ENCODE data around the gene HIF3A. TPM values are rescaled to one million over a fixed set of nuclear protein-coding genes. Genes with fewer than 3 reads are reported as not detected.

The HIF3A gene
- total RNA-seq, 3 donors from 2014 or later (not counting 1 experiment from before 2014, with no cell fraction given), result not detected

DNA sequence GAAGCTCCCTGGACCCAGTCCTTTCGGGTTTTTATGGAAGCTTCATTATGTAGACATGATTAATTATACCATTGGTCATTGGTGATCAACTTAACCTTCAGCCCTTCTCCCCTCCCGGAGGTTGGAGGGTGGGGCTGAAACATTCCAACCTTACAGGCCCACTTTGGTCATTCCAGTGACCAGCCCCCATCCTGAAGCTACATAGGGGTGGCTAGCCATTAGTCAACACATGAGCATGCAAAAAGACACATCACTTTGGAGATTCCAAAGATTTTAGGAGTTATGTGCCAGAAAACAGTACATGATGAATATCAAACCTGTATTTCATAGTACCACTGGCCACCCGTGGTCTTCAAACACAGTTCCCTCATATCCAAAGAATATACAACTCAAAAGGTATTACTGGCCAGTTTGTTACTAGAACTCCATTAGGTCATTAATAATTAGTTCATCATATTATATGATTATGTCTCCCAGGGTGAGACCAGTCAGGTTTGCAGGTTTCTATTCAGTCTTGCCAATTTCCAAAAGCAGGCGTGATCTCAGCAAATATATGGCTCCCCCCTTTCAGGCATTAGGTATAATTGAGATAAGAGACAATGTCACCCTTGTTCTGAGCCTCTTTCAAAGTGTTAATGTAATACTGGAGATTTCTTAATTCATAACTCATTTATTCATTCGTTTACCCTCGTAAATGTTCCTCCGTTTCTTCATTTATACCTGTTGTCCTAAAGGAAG lies 61.2 kb downstream of the HIF3A start:
- intact Hi-C loops (cut with micrococcal nuclease), result no loop called here
- 95% methylated on average over 6 of the region's 7 CpGs for WGBS (ENCODE audit: insufficient coverage)
- no peaks in the 10 kb centered on the region for H3K9me3 Mint-ChIP-seq
- Histone ChIP-seq H3K4me1 (ENCODE audit: control insufficient read depth, insufficient read depth, low read length) (peaks cover 60% of the 10 kb centered on the region), H3K36me3 (ENCODE audit: control insufficient read depth, insufficient read depth, low read length) (peaks cover 35% of the 10 kb centered on the region), H3K27me3 (ENCODE audit: control insufficient read depth, insufficient read depth, low read length) (no peaks in the 10 kb centered on the region), H3K4me3 (ENCODE audit: low read length) (no peak overlapping the region), H3K9me3 (ENCODE audit: control insufficient read depth, insufficient read depth, low read length) (no peaks in the 10 kb centered on the region), H3K27ac (ENCODE audit: low read length) (no peak overlapping the region)
- peak overlapping the region; percentile 17 to 84 for H3K27ac Mint-ChIP-seq
- ATAC-seq (no peak), DNase-seq (no peak)
- peaks cover 32 to 61% of the 10 kb centered on the region in 2 donors for H3K4me1 Mint-ChIP-seq
- no peaks in the 10 kb centered on the region for H3K36me3 Mint-ChIP-seq
- H3K4me3 Mint-ChIP-seq, result no peak overlapping the region
- no peaks in the 10 kb centered on the region for H3K27me3 Mint-ChIP-seq (ENCODE audit: low read depth in 2 of 2)
- TF ChIP-seq, protein P1, sequence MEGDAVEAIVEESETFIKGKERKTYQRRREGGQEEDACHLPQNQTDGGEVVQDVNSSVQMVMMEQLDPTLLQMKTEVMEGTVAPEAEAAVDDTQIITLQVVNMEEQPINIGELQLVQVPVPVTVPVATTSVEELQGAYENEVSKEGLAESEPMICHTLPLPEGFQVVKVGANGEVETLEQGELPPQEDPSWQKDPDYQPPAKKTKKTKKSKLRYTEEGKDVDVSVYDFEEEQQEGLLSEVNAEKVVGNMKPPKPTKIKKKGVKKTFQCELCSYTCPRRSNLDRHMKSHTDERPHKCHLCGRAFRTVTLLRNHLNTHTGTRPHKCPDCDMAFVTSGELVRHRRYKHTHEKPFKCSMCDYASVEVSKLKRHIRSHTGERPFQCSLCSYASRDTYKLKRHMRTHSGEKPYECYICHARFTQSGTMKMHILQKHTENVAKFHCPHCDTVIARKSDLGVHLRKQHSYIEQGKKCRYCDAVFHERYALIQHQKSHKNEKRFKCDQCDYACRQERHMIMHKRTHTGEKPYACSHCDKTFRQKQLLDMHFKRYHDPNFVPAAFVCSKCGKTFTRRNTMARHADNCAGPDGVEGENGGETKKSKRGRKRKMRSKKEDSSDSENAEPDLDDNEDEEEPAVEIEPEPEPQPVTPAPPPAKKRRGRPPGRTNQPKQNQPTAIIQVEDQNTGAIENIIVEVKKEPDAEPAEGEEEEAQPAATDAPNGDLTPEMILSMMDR (IDR thresholded peaks at IDR 0.05), result no peak

GRCh38 chr19:46361915-46362314 lies 65.1 kb downstream of the HIF3A start:
- Mint-ChIP-seq H3K36me3 (no peaks in the 10 kb centered on the region), H3K4me3 (peak overlapping the region; percentile 92), H3K9me3 (no peaks in the 10 kb centered on the region), H3K27ac (peak overlapping the region; percentile 27 to 85), H3K27me3 (ENCODE audit: low read depth in 2 of 2) (no peaks in the 10 kb centered on the region), H3K4me1 (peaks cover 46 to 52% of the 10 kb centered on the region in 2 donors)
- no peak overlapping the region for H3K27ac ChIP-seq (ENCODE audit: low read length)
- peak in 1 of 2 donors; percentile 67 for DNase-seq
- H3K4me1 ChIP-seq (ENCODE audit: control insufficient read depth, insufficient read depth, low read length), result peaks cover 46% of the 10 kb centered on the region
- H3K27me3 ChIP-seq (ENCODE audit: control insufficient read depth, insufficient read depth, low read length), result no peaks in the 10 kb centered on the region
- TF ChIP-seq, protein P1 (IDR thresholded peaks at IDR 0.05), result no peak
- H3K9me3 ChIP-seq (ENCODE audit: control insufficient read depth, insufficient read depth, low read length), result no peaks in the 10 kb centered on the region
- intact Hi-C loops (cut with micrococcal nuclease), result loop anchor here (5.0 kb wide), 1 partner anchor 95 kb away; no protein-coding TSS in a partner anchor
- WGBS (ENCODE audit: insufficient coverage), result no CpG with 5 or more reads among the region's 2 CpGs
- peak; percentile 74 to 87 (median 75) for ATAC-seq
- peak overlapping the region; percentile 1 for H3K4me3 ChIP-seq (ENCODE audit: low read length)
- peaks cover 28% of the 10 kb centered on the region for H3K36me3 ChIP-seq (ENCODE audit: control insufficient read depth, insufficient read depth, low read length)

GRCh38 chr19:46364359-46364758 lies 67.5 kb downstream of the HIF3A start:
- WGBS (ENCODE audit: insufficient coverage), result 100% methylated on average over 2 of the region's 2 CpGs
- Mint-ChIP-seq H3K9me3 (no peaks in the 10 kb centered on the region), H3K27ac (no peak overlapping the region), H3K4me1 (peaks cover 50 to 53% of the 10 kb centered on the region in 2 donors), H3K27me3 (ENCODE audit: low read depth in 2 of 2) (no peaks in the 10 kb centered on the region), H3K36me3 (no peaks in the 10 kb centered on the region), H3K4me3 (no peak overlapping the region)
- no peaks in the 10 kb centered on the region for H3K9me3 ChIP-seq (ENCODE audit: control insufficient read depth, insufficient read depth, low read length)
- H3K4me1 ChIP-seq (ENCODE audit: control insufficient read depth, insufficient read depth, low read length), result peaks cover 41% of the 10 kb centered on the region
- H3K27me3 ChIP-seq (ENCODE audit: control insufficient read depth, insufficient read depth, low read length), result no peaks in the 10 kb centered on the region
- ATAC-seq (no peak), DNase-seq (no peak)
- no peak overlapping the region for H3K4me3 ChIP-seq (ENCODE audit: low read length)
- peaks cover 32% of the 10 kb centered on the region for H3K36me3 ChIP-seq (ENCODE audit: control insufficient read depth, insufficient read depth, low read length)
- TF ChIP-seq, protein P1 (IDR thresholded peaks at IDR 0.05), result no peak
- intact Hi-C loops (cut with micrococcal nuclease), result loop anchor here (2.0 to 5.0 kb wide), 2 partner anchors 14 to 97 kb away; no protein-coding TSS in a partner anchor
- no peak overlapping the region for H3K27ac ChIP-seq (ENCODE audit: low read length)

Data from natural killer cell (primary cell).